ENCODE data around the gene SKAP1.

DNA sequence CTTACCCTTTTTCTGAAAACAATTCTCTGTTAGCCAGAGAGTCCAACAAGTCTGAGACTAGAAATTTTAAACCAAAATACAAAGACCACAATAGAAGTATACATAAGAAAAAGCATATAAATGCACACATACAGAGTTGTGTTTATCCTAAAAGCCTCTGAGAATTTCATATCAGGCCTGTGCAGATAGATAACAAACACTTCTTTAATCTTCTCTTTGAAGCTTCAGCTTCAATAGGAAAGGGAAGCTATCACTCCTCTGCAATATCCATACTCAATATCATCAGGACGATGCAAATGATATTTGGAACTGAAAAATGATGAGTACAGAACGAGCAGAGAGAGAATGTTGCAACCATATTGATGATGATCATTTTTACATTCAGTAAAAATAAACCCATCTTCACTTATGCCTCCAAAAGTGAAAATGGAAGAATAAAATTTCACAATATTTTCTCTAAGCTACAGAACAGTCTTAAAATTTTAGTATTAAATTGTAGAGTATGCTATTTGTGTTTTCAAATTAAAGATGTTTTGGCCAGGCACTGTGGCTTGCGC, 61.6 kb downstream of the SKAP1 start:
- TF ChIP-seq, protein P1, sequence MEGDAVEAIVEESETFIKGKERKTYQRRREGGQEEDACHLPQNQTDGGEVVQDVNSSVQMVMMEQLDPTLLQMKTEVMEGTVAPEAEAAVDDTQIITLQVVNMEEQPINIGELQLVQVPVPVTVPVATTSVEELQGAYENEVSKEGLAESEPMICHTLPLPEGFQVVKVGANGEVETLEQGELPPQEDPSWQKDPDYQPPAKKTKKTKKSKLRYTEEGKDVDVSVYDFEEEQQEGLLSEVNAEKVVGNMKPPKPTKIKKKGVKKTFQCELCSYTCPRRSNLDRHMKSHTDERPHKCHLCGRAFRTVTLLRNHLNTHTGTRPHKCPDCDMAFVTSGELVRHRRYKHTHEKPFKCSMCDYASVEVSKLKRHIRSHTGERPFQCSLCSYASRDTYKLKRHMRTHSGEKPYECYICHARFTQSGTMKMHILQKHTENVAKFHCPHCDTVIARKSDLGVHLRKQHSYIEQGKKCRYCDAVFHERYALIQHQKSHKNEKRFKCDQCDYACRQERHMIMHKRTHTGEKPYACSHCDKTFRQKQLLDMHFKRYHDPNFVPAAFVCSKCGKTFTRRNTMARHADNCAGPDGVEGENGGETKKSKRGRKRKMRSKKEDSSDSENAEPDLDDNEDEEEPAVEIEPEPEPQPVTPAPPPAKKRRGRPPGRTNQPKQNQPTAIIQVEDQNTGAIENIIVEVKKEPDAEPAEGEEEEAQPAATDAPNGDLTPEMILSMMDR (conservative IDR thresholded peaks at IDR 0.05) = no peak
- no peak for TF ChIP-seq EZH2 (IDR thresholded peaks at IDR 0.05; ENCODE audit: low read depth)
